Activated naive CD8-positive, alpha-beta T cell (primary cell): ENCODE measurements around the gene TLN1.

ENCODE experiments used
- H3K27ac Mint-ChIP-seq: one replicate; pipeline ENCODE4 v1.8.0; 2021; ENCODE audit warnings: mixed read lengths
- H3K27me3 Mint-ChIP-seq: one replicate; pipeline ENCODE4 v1.8.0; 2021; ENCODE audit warnings: mixed read lengths
- H3K36me3 Mint-ChIP-seq: one replicate; pipeline ENCODE4 v1.8.0; 2021; ENCODE audit warnings: mixed read lengths
- H3K4me1 Mint-ChIP-seq: one replicate; pipeline ENCODE4 v1.8.0; 2021; ENCODE audit warnings: low read depth, mixed read lengths
- H3K4me3 Mint-ChIP-seq: one replicate; pipeline ENCODE4 v1.8.0; 2021; ENCODE audit warnings: mild to moderate bottlenecking, mixed read lengths
- H3K9me3 Mint-ChIP-seq: one replicate; pipeline ENCODE4 v1.8.0; 2021; ENCODE audit warnings: low read depth, mixed read lengths

The TLN1 gene

DNA sequence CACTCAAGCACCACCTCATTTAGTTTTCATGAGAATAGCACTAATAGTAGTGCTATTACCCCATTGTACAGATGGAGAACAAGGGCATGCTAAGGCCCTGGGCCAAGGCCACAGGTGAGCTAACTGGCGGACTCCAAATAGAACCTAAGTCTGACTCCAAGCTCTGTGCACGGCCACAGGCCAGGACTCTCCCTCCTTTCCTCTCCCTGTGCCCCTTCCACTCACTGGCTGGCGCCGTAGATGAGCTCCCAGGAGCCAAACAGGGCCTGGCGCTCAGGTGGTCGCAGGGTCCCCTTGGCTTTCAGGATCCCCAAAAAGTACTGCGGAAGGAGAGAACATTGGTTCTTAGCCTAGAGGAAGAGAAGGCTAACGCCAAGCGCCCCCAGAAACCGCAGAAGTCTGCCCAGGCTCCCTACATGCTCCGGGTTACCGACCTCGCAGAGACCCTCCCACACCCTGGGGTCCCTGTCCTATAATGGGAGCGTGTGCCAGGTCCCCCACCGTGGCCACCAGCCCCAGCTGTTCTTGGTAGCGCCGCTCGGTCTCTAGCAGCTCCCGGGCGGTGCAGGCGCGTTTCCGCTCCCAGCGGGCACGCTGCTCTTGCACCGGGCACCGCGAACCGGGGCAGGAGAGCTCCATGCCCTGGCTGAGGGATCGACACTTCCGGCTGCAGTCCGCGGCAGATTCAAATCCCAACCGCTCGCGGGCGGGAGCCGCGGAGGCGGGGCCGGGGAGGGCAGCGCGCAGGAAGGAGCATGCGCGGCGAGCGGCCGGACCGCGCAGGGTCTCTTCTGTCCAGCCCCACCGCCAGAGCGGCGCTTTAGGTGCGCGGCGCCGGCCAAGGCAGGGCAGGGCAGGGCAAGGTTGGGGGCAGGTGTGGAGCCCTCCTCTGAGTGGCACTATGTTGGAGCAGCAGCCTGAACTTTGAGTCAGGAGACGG lies 67.2 kb downstream of the TLN1 start, which contains the start of gene ARHGEF39:
Gene ARHGEF39 (minus strand): TSS at position 665 of the 940 bp plus-strand sequence. CDS start 26 bp downstream, at position 639.
- no peaks in the 10 kb centered on the region for H3K9me3 Mint-ChIP-seq
- no peaks in the 10 kb centered on the region for H3K27me3 Mint-ChIP-seq
- H3K36me3 Mint-ChIP-seq: peaks cover 2% of the 10 kb centered on the region
- peaks cover 43% of the 10 kb centered on the region for H3K4me1 Mint-ChIP-seq
- no peak within 1 kb of the TSS for H3K27ac Mint-ChIP-seq
- peak within 1 kb of the TSS; percentile 83 for H3K4me3 Mint-ChIP-seq

DNA sequence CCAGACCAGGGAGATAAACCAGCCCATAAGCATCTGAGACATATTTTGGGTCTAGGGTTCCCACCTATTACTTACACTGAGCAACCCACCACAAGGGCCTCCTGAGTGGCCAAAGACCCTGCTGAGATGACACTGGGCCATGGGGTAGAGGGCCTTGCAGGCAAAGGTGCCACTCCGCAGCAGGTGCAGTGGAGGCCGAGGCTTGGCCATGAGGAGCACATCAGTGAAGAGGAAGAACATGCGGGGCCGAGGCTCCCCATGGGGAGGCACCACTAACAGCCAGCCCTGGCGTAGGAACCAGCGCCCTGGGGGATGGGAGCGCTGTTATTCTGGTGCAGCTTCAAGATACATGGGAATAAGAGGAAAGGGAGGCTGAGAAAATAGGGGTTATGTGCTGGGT lies 69.6 kb downstream of the TLN1 start:
- Mint-ChIP-seq H3K4me3 (no peak overlapping the region), H3K4me1 (peaks cover 60% of the 10 kb centered on the region), H3K9me3 (no peaks in the 10 kb centered on the region), H3K27ac (peak overlapping the region; percentile 12), H3K36me3 (peaks cover 2% of the 10 kb centered on the region), H3K27me3 (no peaks in the 10 kb centered on the region)

DNA sequence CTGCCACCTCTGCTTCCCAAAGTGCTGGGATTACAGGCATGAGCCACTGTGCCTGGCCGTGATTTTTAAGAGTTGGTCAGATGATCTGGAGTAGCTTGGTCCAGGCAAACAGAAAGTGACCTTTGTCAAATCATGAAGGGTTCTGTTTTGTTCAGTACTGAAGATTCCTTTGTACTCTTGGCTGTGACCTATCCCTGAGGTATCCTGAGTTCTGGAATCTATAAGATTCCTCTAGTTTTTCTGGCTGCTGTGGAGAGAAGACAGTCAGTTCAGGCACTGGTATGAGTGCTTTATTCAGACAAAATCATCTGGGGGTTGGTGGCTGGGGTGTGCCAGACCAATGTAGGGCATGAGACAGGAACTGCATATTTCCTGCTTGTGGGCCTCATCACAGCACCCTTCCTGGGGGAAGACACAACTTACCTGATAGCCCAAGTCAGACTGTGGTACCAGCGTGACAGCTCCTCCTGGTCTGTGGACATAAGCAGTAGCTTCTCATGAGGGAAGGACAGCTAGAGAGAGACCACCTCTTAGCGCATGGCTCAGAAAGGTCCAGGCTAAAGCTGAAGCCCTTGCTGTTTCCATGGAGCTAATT lies 70.1 kb downstream of the TLN1 start:
- Mint-ChIP-seq H3K4me3 (peak overlapping the region; percentile 23), H3K4me1 (peaks cover 66% of the 10 kb centered on the region), H3K27ac (peak overlapping the region; percentile 89), H3K36me3 (peaks cover 2% of the 10 kb centered on the region), H3K27me3 (no peaks in the 10 kb centered on the region), H3K9me3 (no peaks in the 10 kb centered on the region)

DNA sequence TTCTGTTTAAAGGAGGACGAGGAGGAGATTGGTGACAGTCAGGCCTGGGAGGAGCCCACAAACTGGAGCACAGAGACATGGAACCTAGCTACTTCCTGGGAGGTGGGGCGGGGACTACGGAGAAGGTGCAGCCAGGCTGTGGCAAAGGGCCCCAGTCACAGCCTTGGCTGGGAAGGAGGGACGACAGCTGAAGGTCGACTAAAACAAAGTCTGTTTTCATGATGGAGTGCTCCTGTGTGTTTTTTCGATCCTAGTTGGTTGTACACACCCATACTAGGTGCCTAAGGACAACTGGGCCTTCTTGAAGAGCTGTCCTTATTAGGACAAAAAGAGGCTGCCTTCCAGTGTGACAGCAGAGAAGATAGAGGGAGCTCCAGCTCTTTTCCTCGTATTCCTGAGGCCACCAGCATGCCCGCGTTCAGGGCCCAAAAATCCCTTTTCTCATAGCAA lies 71.0 kb downstream of the TLN1 start:
- Mint-ChIP-seq H3K4me3 (peak overlapping the region; percentile 13), H3K27ac (peak overlapping the region; percentile 22), H3K9me3 (no peaks in the 10 kb centered on the region), H3K27me3 (no peaks in the 10 kb centered on the region), H3K4me1 (peaks cover 71% of the 10 kb centered on the region), H3K36me3 (peaks cover 2% of the 10 kb centered on the region)

DNA sequence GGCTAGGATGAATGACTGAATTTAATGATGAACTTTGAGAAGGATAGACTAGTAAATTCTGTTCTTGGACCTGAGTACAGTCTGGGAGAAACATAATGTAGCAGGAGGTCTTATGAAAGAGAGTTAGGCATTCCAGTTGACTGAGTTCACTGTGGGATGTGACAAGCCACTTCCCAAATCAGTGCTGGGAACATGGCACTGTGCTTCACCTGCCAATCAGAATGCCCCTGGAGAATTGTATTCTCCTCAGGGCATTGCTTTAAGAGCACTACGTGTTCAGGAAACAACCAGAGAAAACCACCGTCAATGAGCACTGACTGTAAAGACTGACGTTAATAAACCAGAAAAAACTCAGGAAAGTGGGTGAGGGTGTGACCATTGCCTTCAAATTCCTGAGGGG lies 72.7 kb downstream of the TLN1 start:
- Mint-ChIP-seq H3K4me3 (peak overlapping the region; percentile 85), H3K4me1 (peaks cover 71% of the 10 kb centered on the region), H3K27me3 (no peaks in the 10 kb centered on the region), H3K36me3 (peaks cover 2% of the 10 kb centered on the region), H3K27ac (peak overlapping the region; percentile 70), H3K9me3 (no peaks in the 10 kb centered on the region)

DNA sequence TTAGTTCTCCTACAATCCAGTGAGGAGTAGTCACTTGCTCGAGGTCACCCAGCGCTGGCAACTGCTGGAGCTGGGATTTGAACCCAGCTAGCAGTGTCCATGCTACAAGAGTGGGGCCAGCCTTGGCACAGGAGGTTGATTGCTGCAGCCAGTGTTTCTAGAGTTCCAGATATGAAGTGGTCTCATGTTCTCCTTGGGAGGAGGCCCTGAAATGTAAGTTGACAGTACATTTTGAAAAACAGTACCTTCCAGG lies 73.1 kb downstream of the TLN1 start:
- Mint-ChIP-seq H3K9me3 (no peaks in the 10 kb centered on the region), H3K4me3 (peak overlapping the region; percentile 85), H3K36me3 (peaks cover 2% of the 10 kb centered on the region), H3K27ac (peak overlapping the region; percentile 70), H3K27me3 (no peaks in the 10 kb centered on the region), H3K4me1 (peaks cover 68% of the 10 kb centered on the region)

GRCh38 chr9:35658137-35658967 lies 73.6 kb downstream of the TLN1 start, which contains the start of gene CCDC107:
Gene CCDC107, plus strand, starts transcription at chr9:35658292. Its CDS starts 88 bp downstream, at chr9:35658380.
- Mint-ChIP-seq H3K4me1 (peaks cover 67% of the 10 kb centered on the region), H3K36me3 (peaks cover 2% of the 10 kb centered on the region), H3K9me3 (no peaks in the 10 kb centered on the region), H3K27ac (peak within 1 kb of the TSS; percentile 99), H3K4me3 (peak within 1 kb of the TSS; percentile 85), H3K27me3 (no peaks in the 10 kb centered on the region)

- H3K4me3 Mint-ChIP-seq: peak within 1 kb of the TSS; percentile 85
- H3K27ac Mint-ChIP-seq: peak within 1 kb of the TSS; percentile 99
- H3K36me3 Mint-ChIP-seq: peaks cover 2% of the 10 kb centered on the region
- H3K9me3 Mint-ChIP-seq: no peaks in the 10 kb centered on the region
- H3K4me1 Mint-ChIP-seq: peaks cover 65% of the 10 kb centered on the region
- H3K27me3 Mint-ChIP-seq: no peaks in the 10 kb centered on the region
Measured at GRCh38 chr9:35657546-35658136, 74.4 kb downstream of the TLN1 start, which contains the start of gene RMRP. Gene RMRP, minus strand, starts transcription at chr9:35658019.

DNA sequence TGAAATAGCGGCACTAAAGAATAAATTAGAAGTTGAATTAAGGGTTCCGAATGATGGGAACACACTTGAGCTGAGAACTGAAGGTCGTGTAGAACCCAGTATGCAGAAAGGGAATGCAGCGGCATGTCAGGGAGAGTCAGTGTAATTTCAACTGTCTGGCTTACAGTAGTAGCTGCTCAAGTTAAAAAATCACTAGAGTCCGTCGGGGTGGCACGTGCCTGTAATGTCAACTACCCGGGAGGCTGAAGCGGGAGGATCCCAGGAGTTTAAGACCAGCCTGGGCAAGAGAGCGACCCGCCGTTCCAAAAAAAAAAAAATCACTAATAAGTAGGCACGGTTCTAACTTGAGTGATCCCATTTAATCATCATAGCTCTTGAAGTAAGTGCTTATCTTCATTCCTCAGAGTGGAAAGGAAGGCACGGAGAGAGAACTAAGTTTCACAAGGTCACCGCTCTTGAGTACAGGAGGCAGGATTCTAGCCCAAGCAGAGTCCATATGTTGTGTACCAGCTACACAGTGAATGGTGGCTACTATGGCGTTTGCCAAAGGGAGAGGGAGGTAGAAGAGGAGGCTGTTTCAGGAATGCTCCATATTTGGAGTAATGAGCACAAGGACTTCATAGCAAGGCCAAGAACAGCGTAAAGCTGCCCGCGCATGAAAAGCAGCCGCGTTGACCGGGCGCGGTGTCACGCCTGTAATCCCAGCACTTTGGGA lies 75.0 kb downstream of the TLN1 start:
- Mint-ChIP-seq H3K9me3 (no peaks in the 10 kb centered on the region), H3K27me3 (no peaks in the 10 kb centered on the region), H3K36me3 (peaks cover 2% of the 10 kb centered on the region), H3K27ac (peak overlapping the region; percentile 99), H3K4me3 (peak overlapping the region; percentile 85), H3K4me1 (peaks cover 64% of the 10 kb centered on the region)

DNA sequence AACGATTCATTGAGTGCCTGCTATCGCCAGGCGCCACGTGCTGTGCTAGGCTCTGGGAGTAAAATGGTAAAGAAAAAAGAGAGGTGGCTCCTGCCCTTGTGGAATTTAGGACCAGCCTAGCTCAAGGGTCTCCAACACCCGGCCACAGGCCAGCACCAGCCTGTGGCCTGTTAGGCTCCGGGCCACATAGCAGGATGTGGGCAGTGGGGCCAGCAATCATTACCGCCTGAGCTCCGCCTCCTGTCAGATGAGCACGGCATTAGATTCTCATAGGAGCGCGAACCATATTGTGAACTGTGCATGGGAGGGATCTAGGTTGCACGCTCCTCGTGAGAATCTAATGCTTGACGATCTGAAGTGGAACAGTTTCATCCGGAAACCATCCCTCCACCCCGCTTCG lies 75.6 kb downstream of the TLN1 start:
- H3K4me1 Mint-ChIP-seq: peaks cover 66% of the 10 kb centered on the region
- no peaks in the 10 kb centered on the region for H3K9me3 Mint-ChIP-seq
- peak overlapping the region; percentile 85 for H3K4me3 Mint-ChIP-seq
- no peaks in the 10 kb centered on the region for H3K27me3 Mint-ChIP-seq
- H3K27ac Mint-ChIP-seq: peak overlapping the region; percentile 99
- peaks cover 2% of the 10 kb centered on the region for H3K36me3 Mint-ChIP-seq

- H3K27ac Mint-ChIP-seq: no peak overlapping the region
- no peak overlapping the region for H3K4me3 Mint-ChIP-seq
- H3K4me1 Mint-ChIP-seq: peaks cover 60% of the 10 kb centered on the region
Measured at GRCh38 chr9:35653611-35654010, 78.4 kb downstream of the TLN1 start.

GRCh38 chr9:35652829-35653209 lies 79.2 kb downstream of the TLN1 start:
- no peaks in the 10 kb centered on the region for H3K9me3 Mint-ChIP-seq
- no peaks in the 10 kb centered on the region for H3K36me3 Mint-ChIP-seq
- H3K4me3 Mint-ChIP-seq: no peak overlapping the region
- peaks cover 66% of the 10 kb centered on the region for H3K4me1 Mint-ChIP-seq
- no peak overlapping the region for H3K27ac Mint-ChIP-seq
- H3K27me3 Mint-ChIP-seq: no peaks in the 10 kb centered on the region

More at GRCh38 chr9:35653611-35654010, 78.4 kb downstream of the TLN1 start:
- Mint-ChIP-seq H3K9me3 (no peaks in the 10 kb centered on the region), H3K36me3 (no peaks in the 10 kb centered on the region), H3K27me3 (no peaks in the 10 kb centered on the region)

GRCh38 chr9:35651956-35652828 lies 79.8 kb downstream of the TLN1 start:
- peak overlapping the region; percentile 38 for H3K4me3 Mint-ChIP-seq
- H3K4me1 Mint-ChIP-seq: peaks cover 66% of the 10 kb centered on the region
- peak overlapping the region; percentile 91 for H3K27ac Mint-ChIP-seq
- no peaks in the 10 kb centered on the region for H3K9me3 Mint-ChIP-seq
- H3K36me3 Mint-ChIP-seq: no peaks in the 10 kb centered on the region
- no peaks in the 10 kb centered on the region for H3K27me3 Mint-ChIP-seq
